GM12865 (cell line): Measurements from ENCODE around the gene HIC1.
A peak's percentile ranks its signal among the peaks of the same experiment; 100 is the strongest.

Source experiments
- DNase-seq: peaks from one replicate; pipeline ENCODE4 v3.0.0; 2010; ENCODE audit warnings: low read depth
- H3K4me3 ChIP-seq: 2 replicates; pipeline ENCODE4 v1.5.1; 2011; ENCODE audit warnings: mild to moderate bottlenecking, low read depth, low read length, control low read depth
- CTCF ChIP-seq: IDR thresholded peaks from 2 replicates; pipeline ENCODE4 v1.5.1; 2011; ENCODE audit warnings: low read length, control low read depth, low read depth, inconsistent platforms; ENCODE audit not compliant: insufficient read depth; ENCODE audit errors: missing control alignments

HIC1 gene

GRCh38 chr17:2047590-2047989 lies 7.3 kb upstream of the HIC1 start:
- no peak for DNase-seq
- no peak overlapping the region for H3K4me3 ChIP-seq
- TF ChIP-seq CTCF: no peak

- no peak for DNase-seq
- no peak overlapping the region for H3K4me3 ChIP-seq
- no peak for TF ChIP-seq CTCF
Measured at GRCh38 chr17:2048805-2049204, 6.1 kb upstream of the HIC1 start.

DNA sequence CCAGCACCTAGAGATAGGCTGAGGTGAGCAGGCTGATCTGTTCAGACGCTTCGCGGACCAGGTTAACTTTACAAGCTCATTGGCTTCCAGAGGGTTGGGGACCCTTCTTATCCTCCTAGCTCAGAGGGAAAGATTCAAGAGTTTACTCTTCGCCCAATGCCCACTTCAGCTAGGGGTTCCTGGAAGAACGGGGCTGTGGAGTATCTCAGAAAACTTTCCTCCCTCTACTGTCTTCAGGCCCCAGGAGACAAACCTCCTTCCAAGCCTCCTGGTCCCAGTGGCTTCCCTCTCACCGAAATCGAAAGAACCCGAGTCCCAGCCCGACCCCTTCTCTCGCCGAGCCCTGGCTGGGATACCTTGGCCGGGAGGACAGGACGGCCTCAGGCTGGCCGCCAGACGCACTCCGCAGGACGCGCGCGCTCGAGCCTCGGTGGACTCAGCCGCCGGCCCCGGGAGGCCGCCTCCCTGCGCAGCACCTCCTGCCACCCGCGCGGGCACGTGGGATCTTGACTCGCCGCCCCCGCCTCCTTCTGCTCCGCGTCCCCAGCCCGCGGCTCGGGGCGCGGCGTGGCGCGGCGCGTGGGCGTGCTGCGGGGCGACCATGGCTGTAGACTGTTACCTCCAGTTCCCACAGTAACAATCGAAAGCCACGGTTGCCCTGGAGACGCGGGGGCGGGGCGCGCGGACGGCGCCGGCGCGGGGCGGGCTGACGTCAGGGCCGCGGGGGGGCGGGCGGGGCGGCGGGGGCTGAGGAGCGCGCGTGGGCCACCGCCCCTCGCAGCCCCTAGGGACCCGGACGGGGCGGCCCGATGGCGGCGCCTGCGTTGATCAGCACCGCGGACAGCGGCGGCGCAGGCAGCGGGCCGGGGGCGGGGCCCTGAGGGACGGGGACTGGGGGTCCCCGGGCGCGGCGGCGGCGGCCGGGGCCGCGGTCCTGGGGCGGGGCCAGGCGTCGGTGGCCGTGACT lies 5.3 kb upstream of the HIC1 start:
- TF ChIP-seq CTCF: no peak
- peak overlapping the region; percentile 72 for H3K4me3 ChIP-seq
- peak; percentile 89 for DNase-seq

DNA sequence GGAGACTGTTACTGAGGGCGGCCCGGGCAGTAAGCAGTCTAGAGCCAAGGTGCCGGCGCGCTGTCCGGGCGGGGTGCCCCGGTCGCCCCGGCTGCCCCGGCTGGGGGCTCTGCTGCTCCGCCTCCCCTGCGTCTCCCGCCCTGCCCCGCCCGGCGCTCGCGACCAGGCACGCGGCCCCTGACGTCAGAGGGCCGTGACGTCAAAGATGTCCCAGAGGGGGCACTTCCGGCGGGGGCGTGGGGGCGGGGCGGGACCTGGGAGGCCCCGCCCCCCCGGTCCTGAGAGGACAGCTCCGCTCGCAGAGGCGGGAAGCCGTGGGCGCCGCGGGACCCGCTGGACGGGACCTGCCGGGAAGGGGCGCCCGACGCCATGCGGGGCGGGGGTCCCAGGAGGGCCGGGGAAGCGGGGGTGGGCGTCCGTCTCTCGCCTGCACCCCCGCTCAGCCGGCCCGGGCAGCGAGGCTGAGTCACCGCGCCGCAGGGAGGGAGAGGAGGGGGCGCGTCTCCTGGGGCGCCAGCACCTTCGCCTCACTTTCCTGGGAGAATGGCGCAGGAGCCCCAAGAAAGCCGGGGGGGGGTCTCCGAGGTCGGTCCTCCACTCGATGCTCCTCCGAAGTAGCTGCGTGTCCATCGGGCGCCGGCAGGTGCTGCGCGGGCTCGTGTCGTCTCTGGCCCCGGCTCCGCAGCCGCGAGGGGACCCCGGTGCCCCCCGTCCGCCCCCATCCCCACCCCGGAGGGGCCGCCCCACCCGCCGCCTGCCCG lies 4.4 kb upstream of the HIC1 start:
- H3K4me3 ChIP-seq: peak overlapping the region; percentile 34
- peak; percentile 80 for DNase-seq
- no peak for TF ChIP-seq CTCF

DNA sequence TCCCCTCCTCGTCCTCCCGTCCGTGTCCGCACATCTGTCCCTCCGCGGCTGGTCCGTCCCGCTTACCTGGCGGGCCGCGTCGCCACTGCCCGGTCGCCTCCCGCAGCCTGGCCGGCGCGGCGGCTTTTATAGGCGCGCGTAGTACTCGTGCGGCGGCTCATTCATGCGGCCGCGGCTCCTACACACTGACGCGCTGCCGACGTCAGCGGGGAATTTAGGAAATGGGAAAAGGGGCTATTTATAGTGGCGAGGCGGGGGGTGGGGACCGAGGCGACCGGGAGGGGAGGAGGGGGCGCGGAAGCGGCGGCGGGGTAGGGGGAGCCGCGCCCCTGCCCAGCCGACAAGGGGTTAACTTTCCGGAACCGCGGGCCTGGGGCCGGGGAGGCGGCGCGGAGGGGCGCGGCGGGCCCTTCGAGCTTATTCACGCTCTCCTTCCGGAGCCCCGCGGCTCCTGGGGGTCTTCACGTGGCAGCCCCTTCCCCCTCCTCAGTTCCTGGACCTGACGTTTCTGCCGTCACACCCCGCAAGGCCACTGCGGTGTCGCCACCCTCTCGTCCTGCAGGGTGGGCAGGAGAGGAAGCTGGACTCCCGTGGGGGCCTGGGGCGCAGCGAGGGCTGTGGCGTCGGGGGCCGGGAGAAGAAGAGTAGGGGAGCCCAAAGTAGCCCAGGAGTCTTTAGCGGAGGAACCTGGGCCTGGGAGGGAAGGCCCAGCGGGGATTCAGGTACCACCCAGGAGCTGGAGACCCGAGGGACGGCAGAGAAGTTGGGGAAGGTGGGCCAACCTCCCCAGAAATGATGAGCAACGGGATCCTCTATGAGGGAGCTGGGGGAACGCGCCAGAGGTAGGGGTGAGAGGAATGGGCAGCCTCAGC lies 3.6 kb upstream of the HIC1 start:
- DNase-seq: no peak
- H3K4me3 ChIP-seq: no peak overlapping the region
- no peak for TF ChIP-seq CTCF

DNA sequence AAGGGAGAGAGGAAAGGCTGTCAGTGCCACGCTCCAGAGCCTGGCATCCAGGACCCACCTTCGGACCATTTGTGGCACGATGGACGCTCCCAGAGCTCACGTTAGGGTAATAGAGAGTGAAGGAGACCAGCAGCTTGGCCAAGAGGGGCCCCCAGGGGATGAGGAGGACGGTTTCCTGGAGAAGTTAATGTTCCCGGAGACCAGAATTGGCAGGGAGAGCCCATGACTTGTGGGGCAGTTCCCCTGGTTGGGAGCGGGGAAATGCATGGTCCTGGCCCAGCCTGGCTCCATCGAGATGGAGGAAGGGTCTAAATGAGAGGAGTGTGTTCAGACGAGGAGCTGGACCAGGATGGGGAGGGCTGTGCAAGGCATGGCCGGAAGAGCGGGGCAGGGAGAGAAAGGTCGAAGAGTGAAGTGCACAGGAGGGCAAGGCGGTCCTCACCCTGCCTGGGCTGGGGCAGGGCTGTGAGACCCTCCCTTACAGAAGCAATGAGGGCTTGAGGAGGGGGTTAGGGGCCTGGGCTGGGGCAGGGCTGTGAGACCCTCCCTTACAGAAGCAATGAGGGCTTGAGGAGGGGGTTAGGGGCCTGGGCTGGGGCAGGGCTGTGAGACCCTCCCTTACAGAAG lies 2.9 kb upstream of the HIC1 start:
- DNase-seq: no peak
- TF ChIP-seq CTCF: no peak
- H3K4me3 ChIP-seq: no peak overlapping the region
